ENCODE data around the gene KCNQ1.

DNA sequence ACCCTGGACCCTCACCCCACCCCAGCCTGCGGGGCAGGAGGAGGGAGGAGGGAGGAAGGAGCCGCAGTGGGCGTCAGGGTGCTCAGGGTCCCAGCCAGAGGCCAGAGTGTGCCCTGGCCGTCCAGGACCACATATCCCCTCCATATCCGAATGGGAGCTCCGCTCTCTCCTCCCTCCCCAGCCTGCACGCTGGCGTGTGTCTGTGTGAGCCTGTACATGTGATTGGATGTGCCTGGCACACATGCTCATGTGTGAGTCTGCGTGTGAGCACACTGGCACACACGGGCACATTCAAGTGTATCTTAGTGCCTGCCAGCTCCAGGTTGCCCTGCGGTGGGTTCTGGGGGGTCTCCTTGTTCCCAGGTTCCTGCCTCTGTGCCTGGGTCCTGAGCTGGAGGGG lies 36.1 kb upstream of the KCNQ1 start:
- TF ChIP-seq, protein P1, sequence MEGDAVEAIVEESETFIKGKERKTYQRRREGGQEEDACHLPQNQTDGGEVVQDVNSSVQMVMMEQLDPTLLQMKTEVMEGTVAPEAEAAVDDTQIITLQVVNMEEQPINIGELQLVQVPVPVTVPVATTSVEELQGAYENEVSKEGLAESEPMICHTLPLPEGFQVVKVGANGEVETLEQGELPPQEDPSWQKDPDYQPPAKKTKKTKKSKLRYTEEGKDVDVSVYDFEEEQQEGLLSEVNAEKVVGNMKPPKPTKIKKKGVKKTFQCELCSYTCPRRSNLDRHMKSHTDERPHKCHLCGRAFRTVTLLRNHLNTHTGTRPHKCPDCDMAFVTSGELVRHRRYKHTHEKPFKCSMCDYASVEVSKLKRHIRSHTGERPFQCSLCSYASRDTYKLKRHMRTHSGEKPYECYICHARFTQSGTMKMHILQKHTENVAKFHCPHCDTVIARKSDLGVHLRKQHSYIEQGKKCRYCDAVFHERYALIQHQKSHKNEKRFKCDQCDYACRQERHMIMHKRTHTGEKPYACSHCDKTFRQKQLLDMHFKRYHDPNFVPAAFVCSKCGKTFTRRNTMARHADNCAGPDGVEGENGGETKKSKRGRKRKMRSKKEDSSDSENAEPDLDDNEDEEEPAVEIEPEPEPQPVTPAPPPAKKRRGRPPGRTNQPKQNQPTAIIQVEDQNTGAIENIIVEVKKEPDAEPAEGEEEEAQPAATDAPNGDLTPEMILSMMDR (conservative IDR thresholded peaks at IDR 0.05 in 1 of 2, IDR thresholded peaks at IDR 0.05 in 1 of 2; ENCODE audit: low read depth in 1 of 2, low read length in 2 of 2): no peak
- no peak for TF ChIP-seq EZH2 (IDR thresholded peaks at IDR 0.05; ENCODE audit: low read length, missing control alignments)

All from fibroblast of lung (primary cell).